ENCODE results near the gene ZDHHC5.
"Not testable (repeated sequence)": the region's sequence is repeated elsewhere in the genome, so short reads cannot be mapped to it uniquely, and the experiment has no call there.

Gene ZDHHC5

DNA sequence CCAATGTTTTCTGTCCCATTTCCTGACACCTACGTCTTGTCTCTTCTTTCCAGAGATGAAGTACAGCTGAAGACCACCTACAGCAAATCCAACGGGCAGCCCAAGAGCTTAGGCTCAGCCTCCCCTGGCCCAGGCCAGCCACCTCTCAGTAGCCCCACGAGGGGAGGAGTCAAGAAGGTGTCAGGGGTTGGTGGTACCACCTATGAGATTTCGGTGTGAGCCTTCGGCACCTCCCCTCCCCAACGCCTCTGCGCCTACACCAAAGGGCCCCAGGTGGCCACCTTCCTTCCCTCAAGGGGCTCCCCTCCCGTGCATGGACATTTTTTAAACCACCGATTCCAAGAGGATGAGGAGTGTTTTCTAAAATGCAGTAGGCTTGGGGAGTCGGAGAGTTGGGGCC, 31.9 kb downstream of the ZDHHC5 start:
- H3K36me3 ChIP-seq (ENCODE audit: low read depth) = peaks cover 84% of the 10 kb centered on the region

DNA sequence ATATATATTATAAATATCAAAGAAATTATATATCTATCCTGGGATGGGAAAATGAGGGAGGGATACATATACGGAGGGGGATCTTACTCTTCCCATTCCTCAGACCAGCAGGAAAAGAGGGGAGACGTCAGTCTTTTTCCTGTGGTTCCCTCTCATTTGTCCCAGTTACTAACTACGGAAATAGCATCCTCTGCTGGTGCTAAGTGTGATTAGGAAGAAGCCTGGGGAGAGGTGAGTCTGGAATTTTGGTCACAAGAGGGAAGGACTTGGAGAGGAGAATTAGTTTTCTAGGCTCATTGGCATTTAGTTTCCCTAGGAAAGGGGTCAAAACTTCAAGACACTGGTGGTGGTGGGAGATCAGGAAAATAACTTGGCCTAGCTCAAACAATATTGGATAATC, 32.5 kb downstream of the ZDHHC5 start:
- Histone ChIP-seq H3K4me1 (ENCODE audit: insufficient read depth, poor library complexity, severe bottlenecking) (no peaks in the 10 kb centered on the region), H3K27me3 (ENCODE audit: insufficient read depth, poor library complexity, severe bottlenecking) (no peaks in the 10 kb centered on the region), H3K9me3 (ENCODE audit: severe bottlenecking) (no peaks in the 10 kb centered on the region), H3K36me3 (ENCODE audit: low read depth) (peaks cover 82% of the 10 kb centered on the region), H3K27ac (ENCODE audit: poor library complexity, severe bottlenecking) (no peak overlapping the region), H3K4me3 (ENCODE audit: severe bottlenecking) (no peak overlapping the region)
- DNase-seq (ENCODE audit: low spot score) (no peak), ATAC-seq (ENCODE audit: low read depth) (no peak)
- TF ChIP-seq, protein P1, sequence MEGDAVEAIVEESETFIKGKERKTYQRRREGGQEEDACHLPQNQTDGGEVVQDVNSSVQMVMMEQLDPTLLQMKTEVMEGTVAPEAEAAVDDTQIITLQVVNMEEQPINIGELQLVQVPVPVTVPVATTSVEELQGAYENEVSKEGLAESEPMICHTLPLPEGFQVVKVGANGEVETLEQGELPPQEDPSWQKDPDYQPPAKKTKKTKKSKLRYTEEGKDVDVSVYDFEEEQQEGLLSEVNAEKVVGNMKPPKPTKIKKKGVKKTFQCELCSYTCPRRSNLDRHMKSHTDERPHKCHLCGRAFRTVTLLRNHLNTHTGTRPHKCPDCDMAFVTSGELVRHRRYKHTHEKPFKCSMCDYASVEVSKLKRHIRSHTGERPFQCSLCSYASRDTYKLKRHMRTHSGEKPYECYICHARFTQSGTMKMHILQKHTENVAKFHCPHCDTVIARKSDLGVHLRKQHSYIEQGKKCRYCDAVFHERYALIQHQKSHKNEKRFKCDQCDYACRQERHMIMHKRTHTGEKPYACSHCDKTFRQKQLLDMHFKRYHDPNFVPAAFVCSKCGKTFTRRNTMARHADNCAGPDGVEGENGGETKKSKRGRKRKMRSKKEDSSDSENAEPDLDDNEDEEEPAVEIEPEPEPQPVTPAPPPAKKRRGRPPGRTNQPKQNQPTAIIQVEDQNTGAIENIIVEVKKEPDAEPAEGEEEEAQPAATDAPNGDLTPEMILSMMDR (IDR thresholded peaks at IDR 0.05; ENCODE audit: poor library complexity, severe bottlenecking) = no peak

More for the DNA sequence above, 31.9 kb downstream of the ZDHHC5 start:
- TF ChIP-seq, protein P1 (IDR thresholded peaks at IDR 0.05; ENCODE audit: poor library complexity, severe bottlenecking) = no peak
- Histone ChIP-seq H3K27ac (ENCODE audit: poor library complexity, severe bottlenecking) (no peak overlapping the region), H3K4me1 (ENCODE audit: insufficient read depth, poor library complexity, severe bottlenecking) (no peaks in the 10 kb centered on the region), H3K9me3 (ENCODE audit: severe bottlenecking) (no peaks in the 10 kb centered on the region), H3K27me3 (ENCODE audit: insufficient read depth, poor library complexity, severe bottlenecking) (no peaks in the 10 kb centered on the region), H3K4me3 (ENCODE audit: severe bottlenecking) (no peak overlapping the region)
- ATAC-seq (ENCODE audit: low read depth) (no peak), DNase-seq (ENCODE audit: low spot score) (no peak)

DNA sequence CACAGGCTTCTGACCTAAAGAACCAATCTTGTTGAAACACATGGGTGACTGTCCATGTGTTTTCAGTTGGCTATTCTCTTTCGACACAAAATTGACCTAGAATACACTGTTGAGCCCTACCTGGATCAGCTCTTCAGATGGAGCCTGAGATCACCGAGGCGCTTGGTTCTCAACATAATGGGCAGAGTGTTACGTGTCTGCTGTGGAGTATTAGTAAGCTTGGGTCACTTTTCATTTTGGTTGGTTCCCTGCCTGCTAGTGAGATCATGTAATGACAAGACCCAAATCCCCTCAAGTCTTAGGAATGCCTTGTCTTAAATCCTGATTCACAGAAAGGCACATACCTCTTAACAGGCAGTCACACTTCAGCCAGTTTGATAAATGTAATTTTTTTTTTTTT, 35.4 kb downstream of the ZDHHC5 start:
- no peak overlapping the region for H3K27ac ChIP-seq (ENCODE audit: poor library complexity, severe bottlenecking)
- no peaks in the 10 kb centered on the region for H3K4me1 ChIP-seq (ENCODE audit: insufficient read depth, poor library complexity, severe bottlenecking)
- no peaks in the 10 kb centered on the region for H3K27me3 ChIP-seq (ENCODE audit: insufficient read depth, poor library complexity, severe bottlenecking)
- peaks cover 58% of the 10 kb centered on the region for H3K36me3 ChIP-seq (ENCODE audit: low read depth)
- TF ChIP-seq, protein P1 (IDR thresholded peaks at IDR 0.05; ENCODE audit: poor library complexity, severe bottlenecking) = no peak
- no peak for ATAC-seq (ENCODE audit: low read depth)
- no peak for DNase-seq (ENCODE audit: low spot score)
- no peaks in the 10 kb centered on the region for H3K9me3 ChIP-seq (ENCODE audit: severe bottlenecking)
- no peak overlapping the region for H3K4me3 ChIP-seq (ENCODE audit: severe bottlenecking)

DNA sequence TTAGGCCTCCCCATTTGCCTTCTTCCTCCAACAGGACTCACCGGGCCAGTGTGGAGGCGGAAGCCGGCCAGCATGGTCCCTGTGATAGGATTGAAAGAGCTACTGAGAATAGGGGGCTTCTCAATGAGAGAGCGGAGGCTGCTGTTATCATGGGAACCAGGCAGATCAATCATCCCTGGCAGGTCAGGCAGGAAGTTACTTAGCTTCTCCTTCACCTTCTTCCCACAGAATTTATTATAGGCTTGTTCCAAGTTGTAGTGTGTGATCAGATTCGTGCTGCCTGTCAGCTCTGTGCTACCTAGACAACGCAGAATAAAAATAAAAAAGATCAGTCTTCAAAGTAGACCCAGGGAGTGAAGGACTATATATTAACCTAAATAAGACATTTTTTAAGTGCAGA, 37.0 kb downstream of the ZDHHC5 start:
- no peaks in the 10 kb centered on the region for H3K27me3 ChIP-seq (ENCODE audit: insufficient read depth, poor library complexity, severe bottlenecking)
- DNase-seq (ENCODE audit: low spot score) = no peak
- no peaks in the 10 kb centered on the region for H3K4me1 ChIP-seq (ENCODE audit: insufficient read depth, poor library complexity, severe bottlenecking)
- TF ChIP-seq, protein P1 (IDR thresholded peaks at IDR 0.05; ENCODE audit: poor library complexity, severe bottlenecking) = no peak
- H3K36me3 ChIP-seq (ENCODE audit: low read depth) = peaks cover 47% of the 10 kb centered on the region
- ATAC-seq (ENCODE audit: low read depth) = no peak
- no peak overlapping the region for H3K4me3 ChIP-seq (ENCODE audit: severe bottlenecking)
- no peak overlapping the region for H3K27ac ChIP-seq (ENCODE audit: poor library complexity, severe bottlenecking)
- H3K9me3 ChIP-seq (ENCODE audit: severe bottlenecking) = no peaks in the 10 kb centered on the region

DNA sequence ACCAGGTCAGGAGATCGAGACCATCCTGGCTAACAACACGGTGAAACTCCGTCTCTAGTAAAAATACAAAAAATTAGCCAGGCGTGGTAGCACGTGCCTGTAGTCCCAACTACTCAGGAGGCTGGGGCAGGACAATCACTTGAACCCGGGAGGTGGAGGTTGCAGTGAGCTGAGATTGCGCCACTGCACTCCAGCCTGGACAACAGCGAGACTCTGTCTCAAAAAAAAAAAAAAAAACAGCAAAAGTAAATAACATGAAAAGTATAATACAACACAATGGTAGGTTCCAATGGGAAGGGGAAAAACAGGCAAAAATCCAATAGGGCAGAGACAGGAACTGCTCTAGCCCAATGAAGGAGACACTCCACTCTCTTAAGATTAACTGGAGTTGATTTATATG, 37.5 kb downstream of the ZDHHC5 start:
- not testable (repeated sequence) for H3K27me3 ChIP-seq (ENCODE audit: insufficient read depth, poor library complexity, severe bottlenecking); H3K9me3 ChIP-seq (ENCODE audit: severe bottlenecking); H3K4me3 ChIP-seq (ENCODE audit: severe bottlenecking); ATAC-seq (ENCODE audit: low read depth); H3K4me1 ChIP-seq (ENCODE audit: insufficient read depth, poor library complexity, severe bottlenecking); DNase-seq (ENCODE audit: low spot score); H3K27ac ChIP-seq (ENCODE audit: poor library complexity, severe bottlenecking)
- peaks cover 44% of the 10 kb centered on the region for H3K36me3 ChIP-seq (ENCODE audit: low read depth)
